Left colon (tissue), 2 donors: ENCODE measurements around the gene CALHM3. TPM values are rescaled to one million over a fixed set of nuclear protein-coding genes. Genes with fewer than 3 reads are reported as not detected.

Experiments used
- ATAC-seq: fragments of 200-7000 bp; cut with Tn5 transposase; one replicate; pipeline ENCODE4 v1.9.1; 2020; ENCODE audit warnings: mild to moderate bottlenecking, moderate library complexity
- DNase-seq, 2 donors: peaks; one replicate each; pipeline ENCODE4 v3.0.0-alpha.2; 2020
- intact Hi-C, 2 donors: fragments of 100-400 bp; cut with DNase I in 1 of 2; cut with micrococcal nuclease in 1 of 2; formaldehyde crosslinking; loops; one replicate each; pipeline versions ENCODE4 v1.11.2 to v1.14.0; 2022; cut with DNase I, micrococcal nuclease
- total RNA-seq, 2 donors: library from RNA; stranded (reverse); fragmentation: NEBNext Ultra II Directional; extraction: Animal tissue kit (Norgen Biotek cat#: 25700); gene quantifications; one replicate each; pipeline ENCODE4 v1.2.1, GENCODE V29; 2021
- donor health status: DM: no; HTN: no; CAD: no.
- donor health status: DM: yes; HTN: yes; CAD: no.

Gene CALHM3
- total RNA-seq, 2 donors from 2014 or later, result not detected

- DNase-seq, result no peak
- ATAC-seq, result no peak
- intact Hi-C loops, result no loop called here
Observed at GRCh38 chr10:103440416-103440815, 38.6 kb downstream of the CALHM3 start.

DNA sequence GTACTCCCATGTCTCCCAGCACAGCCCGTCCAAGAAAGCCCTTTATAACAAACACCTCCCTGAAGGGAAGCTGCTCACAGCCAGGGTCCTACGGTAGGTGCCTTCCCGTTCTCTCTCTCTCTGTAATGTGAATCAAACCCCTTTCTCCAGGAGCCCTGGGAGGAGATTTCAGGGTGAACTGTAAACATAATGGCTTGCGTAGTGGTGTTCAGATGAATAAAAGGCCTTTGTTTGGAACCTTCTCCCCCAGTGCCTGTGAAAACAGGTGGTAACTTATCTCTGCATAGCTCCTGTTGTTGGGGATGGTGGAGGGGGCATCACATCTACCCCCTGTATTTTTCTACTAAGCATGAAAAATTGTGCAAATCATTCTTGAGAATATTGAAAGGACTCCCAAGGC is 39.3 kb downstream of the CALHM3 start:
- intact Hi-C loops, result no loop called here
- ATAC-seq, result no peak
- DNase-seq, result no peak

GRCh38 chr10:103433858-103434257 is 45.2 kb downstream of the CALHM3 start:
- DNase-seq (no peak), ATAC-seq (no peak)
- intact Hi-C loops, result no loop called here

DNA sequence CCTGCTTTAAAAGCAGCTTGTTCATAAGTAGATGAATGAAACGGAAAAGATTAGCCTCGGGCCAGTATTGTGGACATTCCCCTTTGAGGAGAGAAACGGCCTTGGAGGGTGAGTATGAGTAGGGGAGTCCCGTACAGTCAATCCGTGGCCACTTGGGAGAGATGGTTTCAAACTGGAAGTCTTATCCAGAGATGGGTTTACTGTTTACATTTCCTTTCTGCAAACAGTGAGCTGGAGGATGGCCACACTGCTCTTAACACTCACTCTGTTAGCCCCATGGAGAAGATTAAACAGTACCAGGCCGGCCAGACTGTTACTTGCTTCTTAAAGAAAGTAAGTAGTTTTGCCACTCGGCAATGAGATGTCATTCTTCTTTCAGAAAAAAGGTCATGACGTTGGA is 47.1 kb downstream of the CALHM3 start:
- no peak for ATAC-seq
- intact Hi-C loops, result no loop called here
- DNase-seq, result no peak

DNA sequence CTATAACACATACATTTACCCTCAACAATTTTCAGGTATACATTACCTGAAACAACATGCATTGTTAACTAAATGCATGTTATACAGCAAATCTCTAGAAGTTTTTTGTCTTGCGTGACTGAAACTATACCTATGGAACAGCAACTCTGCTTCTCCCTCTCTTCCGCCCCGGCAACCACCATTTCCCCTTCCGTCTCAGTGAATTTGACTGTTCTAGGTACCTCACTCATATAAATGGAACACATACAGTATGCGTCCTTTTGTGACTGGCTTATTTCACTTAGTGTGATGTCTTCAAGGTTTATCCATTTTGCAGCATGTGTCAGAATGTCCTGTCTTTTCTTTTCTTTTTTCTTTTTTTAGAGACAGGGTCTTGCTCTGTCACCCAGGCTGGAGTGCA is 49.4 kb downstream of the CALHM3 start:
- DNase-seq, result no peak
- no peak for ATAC-seq
- intact Hi-C loops, result no loop called here

DNA sequence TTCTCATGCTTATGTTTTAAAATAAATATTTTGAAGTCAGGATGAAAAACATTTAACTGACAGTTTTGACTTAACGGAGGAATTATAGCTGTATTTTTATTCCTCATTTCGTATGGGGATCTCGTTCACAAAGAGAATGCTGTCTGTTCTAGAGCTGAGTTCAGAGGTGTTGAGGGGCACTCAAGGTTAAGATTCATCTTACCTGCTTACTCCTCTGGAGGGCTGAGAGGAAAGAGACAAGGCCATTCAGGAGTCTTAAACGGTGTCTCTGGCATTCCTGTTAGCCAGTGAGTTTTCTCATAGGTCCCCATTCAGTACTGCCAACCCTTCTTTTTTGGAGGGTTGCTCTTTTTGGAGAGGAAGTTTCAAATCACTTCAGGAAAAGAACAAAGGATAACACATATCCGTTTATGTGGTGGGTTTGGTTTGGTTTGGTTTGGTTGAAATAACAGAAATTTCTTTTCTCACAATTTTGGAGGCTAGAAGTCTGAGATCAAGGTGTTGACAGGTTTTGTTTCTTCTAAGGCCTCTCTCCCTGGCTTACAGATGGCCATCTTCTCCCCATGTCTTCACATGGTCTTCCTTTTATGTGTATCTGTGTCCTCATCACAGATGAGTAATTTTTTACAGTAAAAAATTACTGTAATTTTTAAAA is 49.9 kb downstream of the CALHM3 start:
- ATAC-seq (no peak), DNase-seq (no peak)
- intact Hi-C loops, result no loop called here

- ATAC-seq, result no peak
- intact Hi-C loops, result no loop called here
- no peak for DNase-seq
Observed at GRCh38 chr10:103427866-103428265, 51.2 kb downstream of the CALHM3 start.

DNA sequence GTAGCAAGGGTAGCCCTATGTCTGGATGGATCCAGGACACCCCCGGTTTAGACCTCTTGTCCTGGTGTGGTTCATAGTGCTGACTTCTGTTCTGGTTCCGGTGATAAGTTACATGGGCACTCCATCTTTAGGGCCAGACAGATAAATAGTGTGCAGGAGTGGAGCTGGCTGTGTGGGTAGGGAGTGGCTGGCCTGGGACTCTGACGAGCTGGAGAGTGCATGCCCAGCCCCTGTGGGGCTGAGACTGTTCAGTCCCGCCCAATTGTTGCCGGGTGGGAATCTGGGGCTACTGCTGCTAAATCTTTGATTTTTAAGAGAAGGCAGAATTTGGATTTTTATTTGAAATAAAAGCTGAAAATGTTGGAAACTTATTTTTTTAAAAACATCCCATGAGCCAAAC is 55.3 kb downstream of the CALHM3 start:
- intact Hi-C loops, result no loop called here
- DNase-seq, result no peak
- ATAC-seq, result no peak

Other genes with a start within 250 kb of the CALHM3 start
- not detected for gene RPEL1, start 233.4 kb downstream of the CALHM3 start, total RNA-seq
- under 1 TPM; 0.18 to 0.78 TPM for gene INA, start 202.1 kb downstream of the CALHM3 start, total RNA-seq
- 1 to 10 TPM; 6.5 to 6.7 TPM for gene PCGF6, start 128.1 kb downstream of the CALHM3 start, total RNA-seq
- 1 to 10 TPM; 4.3 to 4.5 TPM for gene TAF5, start 111.3 kb downstream of the CALHM3 start, total RNA-seq
- 100 to 1,000 TPM; 480 to 668 TPM for gene ATP5MK, start 82.8 kb downstream of the CALHM3 start, total RNA-seq
- 10 to 100 TPM; 17.9 to 26.3 TPM for gene PDCD11, start 82.6 kb downstream of the CALHM3 start, total RNA-seq
- 1 to 10 TPM; 4.5 to 10.0 TPM for gene CALHM2, start 26.9 kb downstream of the CALHM3 start, total RNA-seq
- not detected for gene CALHM1, start 20.3 kb downstream of the CALHM3 start, total RNA-seq
- 10 to 100 TPM; 47.5 to 49.2 TPM for gene NEURL1, start 14.5 kb upstream of the CALHM3 start, total RNA-seq